ENCODE results near the gene PNO1.
"Not testable (repeated sequence)": the region's sequence is repeated elsewhere in the genome, so short reads cannot be mapped to it uniquely, and the experiment has no call there.

Gene PNO1

DNA sequence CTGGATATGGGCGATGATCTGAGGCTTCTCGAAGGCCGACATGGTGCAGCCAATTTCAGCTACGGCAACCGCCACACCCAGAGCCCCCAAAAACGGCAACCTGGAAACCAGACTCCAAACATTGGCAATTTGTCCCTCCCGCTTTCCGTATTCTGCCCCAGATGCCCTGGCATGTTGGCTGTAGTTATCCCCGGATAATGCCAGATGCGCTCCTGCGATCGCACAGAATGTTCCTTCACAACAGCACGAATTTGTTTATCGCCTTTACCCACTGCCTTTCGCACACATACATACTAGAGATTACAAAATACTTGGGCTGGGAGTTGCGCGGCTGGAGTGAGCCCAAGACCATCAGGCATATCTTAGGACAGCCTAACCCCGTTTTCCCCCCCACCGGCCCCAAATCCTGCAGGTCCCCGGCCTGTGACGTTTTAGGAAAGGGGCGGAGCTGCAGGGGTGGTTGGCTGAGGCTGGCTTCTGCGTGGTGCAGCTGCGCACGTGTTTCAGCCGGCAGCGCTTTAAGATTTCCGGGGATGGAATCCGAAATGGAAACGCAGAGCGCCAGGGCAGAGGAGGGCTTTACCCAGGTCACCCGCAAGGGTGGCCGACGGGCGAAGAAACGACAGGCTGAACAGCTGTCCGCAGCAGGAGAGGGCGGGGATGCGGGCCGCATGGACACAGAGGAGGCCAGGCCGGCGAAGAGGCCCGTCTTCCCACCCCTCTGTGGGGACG, at the start of gene PNO1:
TSS of gene PNO1 (plus strand) at position 487 of the 732 bp plus-strand sequence. CDS start at position 534, 47 bp downstream.
- peak; percentile 68 for DNase-seq

DNA sequence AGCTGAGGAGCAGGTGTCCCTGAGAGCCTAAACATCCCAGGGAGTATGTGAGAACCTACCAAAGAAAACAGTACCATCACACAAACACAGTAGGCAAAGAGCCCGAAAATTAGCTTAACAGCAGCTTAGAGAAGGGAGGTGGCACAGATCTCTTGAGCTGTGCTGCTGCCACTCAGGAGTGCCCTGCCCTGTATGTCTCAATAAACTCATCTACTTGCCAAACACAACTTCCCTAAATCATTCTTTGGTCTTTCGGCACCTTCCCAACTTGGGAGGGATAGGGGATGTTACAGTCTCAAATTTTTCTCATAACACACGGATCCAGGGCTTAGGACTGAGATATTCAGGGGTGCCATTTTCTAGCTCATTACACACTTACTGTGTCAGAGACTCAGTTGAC, 49.6 kb upstream of the PNO1 start:
- no peak for DNase-seq

DNA sequence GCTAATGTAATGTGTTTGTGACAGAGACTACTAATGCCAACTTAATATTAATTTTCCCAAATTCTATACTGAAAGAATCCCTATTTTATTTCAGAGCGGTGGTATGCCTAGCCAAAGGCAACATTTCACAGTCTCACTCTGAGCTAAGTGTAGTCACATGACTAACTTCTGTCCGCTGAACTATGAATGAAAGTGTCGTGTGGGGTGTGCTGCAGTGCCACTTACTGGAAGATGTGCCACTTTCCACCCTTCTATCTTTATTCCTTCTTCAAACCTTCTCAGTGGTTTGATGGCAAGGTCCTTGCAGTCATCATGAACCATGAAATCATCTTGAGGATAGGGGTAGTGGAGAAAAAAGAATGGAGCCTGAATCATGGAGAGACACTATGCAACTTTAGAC, 47.6 kb upstream of the PNO1 start:
- DNase-seq: no peak

DNA sequence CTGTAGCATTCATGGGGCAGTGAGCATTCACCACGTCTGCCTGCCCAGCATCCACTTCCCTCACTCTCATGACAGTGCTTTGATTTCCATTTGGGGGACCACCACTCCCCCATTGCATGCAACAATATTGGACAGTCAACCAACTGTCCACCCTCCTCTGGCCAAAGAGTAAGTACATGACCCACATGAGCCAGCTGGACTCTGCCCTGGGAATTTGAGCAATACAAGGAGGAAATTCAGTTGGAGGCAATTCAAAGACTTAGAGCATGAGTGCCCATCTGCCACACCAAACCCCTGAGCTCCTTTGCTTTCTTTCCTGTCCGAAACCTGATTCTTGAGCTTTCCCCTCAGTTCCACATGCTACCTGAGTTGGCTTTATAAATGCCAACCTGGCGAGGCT, 41.7 kb upstream of the PNO1 start:
- no peak for DNase-seq

DNA sequence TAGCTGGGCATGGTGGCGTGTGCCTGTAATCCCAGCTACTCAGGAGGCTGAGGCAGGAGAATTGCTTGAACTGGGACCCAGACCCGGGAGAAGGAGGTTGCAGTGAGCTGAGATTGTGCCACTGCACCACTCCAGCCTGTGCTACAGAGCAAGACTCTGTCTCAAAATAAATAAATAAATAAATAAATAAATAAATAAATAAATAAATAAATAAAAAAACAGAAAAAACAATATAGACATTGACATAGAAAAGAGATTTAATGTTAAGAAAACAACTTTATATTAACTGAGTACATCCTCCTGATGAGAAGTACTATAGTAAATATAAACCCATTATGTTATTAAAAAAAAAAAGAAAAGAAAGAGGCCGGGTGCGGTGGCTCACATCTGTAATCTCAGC, 39.8 kb upstream of the PNO1 start:
- not testable (repeated sequence) for DNase-seq

DNA sequence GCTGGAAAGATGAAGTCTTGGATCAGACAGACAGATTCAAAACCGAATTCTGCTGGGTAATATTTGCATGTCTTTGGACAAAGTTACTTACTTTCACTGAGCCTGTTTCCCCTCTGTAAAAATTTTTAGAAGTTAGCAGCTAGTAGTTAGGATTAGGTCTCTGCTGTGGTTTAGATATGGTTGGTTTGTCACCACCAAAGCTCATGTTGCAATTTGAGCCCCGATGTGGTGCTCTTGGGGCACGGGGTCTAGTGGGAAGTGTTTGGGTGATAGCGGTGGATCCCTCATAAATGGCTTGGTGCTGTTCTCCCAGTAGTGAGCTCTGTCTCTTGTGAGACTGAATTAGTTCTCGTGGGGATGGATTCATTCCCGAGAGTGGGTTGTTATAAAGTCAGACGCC, 38.9 kb upstream of the PNO1 start:
- DNase-seq: no peak

DNA sequence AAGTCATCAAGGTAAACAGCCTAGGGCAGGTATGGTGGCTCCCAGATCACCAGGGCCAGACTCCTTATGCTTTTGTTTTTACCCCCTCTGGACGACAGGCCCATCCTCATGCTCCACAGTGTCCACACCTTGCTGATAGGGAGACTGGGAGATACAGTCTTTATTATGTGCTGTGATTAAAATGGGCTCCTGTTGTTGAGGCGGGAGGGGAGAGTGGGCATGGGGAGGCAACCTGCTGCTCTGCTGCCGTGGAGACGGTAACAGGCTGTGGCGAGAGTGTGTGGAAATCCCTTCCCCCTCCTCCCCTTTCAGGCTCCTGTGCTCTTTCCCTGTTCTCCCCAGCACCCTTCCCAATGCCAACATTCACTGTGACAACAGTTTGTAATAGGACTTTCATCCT, 38.2 kb upstream of the PNO1 start:
- no peak for DNase-seq

DNA sequence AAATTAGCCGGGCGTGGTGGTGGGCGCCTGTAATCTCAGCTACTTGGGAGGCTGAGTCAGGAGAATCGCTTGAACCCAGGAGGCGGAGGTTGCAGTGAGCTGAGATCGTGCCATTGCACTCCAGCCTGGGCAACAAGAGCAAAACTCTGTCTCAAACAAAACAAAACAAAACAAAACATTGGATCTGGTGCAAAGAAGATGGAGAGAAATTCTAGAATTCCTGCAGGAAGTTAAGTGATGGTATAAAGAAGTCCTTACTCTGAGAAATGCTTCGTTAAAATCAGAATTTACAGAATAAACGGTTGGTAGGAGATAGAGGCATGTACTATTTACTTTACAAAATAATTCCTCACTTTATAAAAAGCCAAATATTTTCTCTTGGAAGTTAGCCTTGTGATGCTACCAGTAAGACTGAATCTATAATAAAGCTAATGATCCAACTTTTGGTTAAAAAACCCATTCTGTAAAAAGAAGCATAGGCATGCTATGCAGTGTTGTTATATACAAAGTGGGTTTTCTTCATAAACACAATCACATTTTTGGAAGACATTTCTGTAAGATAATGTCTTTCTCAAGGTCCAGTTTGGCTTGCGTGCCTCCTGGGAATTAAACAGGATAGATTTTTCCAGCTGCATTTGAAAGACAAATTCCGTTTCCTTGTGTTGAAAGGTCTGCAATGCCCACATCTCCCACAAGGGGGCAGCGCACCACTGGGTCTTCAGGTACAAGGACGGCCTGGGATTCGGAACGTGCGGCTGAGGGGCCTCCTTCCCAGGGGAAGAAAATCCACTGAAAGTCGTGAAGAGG, 35.6 kb upstream of the PNO1 start:
- DNase-seq: peak; percentile 48

DNA sequence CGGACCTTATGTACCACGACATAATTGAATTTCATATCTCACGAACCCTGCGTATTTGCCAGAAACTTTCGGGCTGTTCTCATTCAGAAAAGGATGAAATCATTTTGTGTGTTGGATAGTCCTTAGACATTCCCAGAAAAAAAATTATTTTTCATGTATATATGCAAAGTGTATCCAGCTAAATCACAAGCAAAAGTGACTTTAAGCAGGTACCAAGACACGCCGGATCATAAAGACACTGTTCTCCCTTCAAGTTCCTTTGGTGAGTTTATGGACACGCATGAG, 35.1 kb upstream of the PNO1 start:
- no peak for DNase-seq

DNA sequence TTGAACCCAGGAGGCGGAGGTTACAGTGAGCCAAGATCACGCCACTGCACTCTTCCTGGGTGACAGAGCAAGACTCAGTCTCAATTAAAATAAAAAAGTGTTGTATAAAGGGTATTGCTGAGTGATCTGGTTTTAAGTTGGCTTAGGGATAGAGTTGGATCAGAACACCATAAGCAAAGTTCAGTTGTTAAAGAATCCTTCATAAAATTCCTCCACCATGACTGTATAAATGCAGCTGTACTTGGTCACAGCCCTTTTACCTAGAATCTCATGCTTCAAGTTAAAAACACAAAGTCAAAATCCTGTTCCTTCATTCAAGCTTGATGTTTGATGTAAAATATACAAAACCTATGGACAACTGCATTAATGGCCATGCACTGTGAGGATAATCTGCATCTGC, 33.4 kb upstream of the PNO1 start:
- DNase-seq: no peak

DNA sequence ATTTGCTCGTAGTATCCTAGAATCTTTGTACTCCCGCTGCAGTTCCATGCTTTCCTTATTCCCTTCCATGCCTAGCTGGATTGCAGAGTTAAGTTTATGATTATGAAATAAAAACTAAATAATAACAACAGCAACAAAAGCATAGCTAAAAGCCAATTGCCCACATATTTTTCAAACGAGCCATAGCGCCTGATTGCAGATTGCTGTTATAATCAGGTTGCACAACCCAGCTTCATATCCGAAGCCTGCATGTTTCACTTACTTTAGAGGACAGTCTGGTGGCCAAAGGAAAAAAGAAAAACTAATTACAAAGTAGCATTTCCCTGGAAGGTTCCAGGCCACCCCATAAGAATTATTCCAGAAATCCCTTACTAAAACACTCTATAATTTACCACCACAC, 31.9 kb upstream of the PNO1 start:
- DNase-seq: no peak

DNA sequence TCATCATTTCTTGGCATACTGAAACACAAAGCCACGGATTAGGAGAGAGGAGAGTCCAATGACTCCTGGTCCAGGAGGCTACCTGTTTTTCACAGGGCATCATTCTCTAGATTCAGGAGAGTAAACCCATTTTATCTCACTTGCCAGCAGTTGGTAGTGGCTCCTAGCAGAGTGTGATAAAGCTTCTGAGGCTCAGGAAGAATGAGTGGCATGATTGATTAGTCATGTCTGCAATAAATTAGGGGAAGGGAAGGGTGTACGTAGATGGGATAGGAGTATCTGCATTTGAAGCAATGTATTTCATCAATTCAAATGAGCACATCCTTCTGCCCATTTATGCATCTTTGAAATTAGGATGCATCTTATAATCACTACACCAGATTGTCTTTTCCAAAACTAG, 31.1 kb upstream of the PNO1 start:
- DNase-seq: no peak

DNA sequence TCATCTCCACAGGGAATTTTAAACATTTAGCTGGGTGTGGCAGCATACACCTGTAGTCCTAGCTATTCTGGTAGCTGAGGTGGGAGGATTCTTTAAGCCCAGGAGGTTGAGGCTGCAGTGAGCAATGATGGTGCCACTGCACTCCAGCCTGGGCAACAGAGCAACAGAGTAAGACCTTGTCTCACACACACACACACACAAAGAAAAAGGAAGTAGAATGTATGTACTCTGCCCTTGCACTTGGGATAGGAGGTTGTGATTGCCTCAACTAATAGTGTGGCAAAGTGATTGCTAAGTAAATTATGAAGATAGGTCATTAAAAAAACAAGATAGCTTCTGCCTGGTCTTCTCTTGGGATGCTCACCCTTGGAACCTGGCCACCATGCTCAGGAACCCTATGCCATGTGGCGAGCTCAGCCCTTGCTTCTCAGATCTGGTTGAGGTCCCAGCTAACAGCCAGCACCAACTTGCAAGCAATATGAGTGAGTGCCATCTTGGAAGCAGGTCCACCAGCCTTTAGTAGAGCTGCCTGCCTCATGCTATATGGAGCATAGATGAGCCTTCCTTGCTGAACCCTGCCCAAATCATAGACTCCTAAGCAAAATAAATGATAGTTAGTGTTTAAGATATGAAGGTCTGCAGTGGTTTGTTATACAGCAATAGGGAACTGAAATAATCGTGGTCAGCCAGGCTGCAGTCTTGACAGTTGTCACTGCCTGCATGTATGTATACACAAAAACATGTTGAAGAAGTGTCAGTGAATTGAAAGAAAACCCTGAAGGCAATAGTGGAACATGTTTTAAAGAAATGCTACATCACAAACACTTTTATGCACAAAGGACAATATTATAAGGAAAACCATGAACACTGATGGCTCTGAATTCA, 30.1 kb upstream of the PNO1 start:
- DNase-seq: no peak

DNA sequence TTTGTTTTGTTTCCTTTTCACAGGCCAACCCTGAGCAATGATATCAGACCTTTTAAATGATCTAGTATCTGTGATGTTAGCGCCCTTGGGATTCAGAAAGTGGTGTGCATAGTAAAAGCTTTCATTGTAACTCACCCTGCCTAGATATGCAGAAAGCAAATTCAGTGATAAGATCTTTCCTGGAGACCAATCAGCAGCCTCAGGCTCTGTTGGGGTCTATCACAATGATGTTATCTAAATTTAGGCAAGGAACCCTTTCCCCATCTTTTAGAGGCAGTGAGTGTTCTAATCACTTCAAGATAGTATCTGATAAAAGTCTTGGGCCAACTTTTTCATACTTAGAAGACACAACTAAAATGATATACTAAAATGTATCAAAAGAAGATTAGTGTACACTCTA, 23.6 kb upstream of the PNO1 start:
- no peak for DNase-seq

DNA sequence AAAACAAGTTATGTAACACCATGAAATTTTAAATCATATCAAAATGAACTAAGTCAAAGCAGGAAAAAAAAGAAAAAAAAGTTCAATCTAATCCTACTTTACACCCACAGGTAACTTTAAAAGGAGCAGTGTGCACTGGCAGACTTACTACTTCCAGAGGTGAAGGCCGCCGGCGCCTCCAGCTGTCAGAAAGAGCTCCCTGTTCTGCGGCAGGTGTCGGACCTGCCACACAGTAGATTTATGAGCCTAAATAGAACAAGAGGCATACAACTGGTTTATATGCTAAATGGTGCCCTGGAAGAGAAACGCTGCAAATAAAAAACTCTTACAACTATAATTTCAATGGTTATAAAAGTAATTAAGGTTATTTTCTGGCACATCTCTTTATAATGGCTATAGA, 23.1 kb upstream of the PNO1 start:
- DNase-seq: no peak

DNA sequence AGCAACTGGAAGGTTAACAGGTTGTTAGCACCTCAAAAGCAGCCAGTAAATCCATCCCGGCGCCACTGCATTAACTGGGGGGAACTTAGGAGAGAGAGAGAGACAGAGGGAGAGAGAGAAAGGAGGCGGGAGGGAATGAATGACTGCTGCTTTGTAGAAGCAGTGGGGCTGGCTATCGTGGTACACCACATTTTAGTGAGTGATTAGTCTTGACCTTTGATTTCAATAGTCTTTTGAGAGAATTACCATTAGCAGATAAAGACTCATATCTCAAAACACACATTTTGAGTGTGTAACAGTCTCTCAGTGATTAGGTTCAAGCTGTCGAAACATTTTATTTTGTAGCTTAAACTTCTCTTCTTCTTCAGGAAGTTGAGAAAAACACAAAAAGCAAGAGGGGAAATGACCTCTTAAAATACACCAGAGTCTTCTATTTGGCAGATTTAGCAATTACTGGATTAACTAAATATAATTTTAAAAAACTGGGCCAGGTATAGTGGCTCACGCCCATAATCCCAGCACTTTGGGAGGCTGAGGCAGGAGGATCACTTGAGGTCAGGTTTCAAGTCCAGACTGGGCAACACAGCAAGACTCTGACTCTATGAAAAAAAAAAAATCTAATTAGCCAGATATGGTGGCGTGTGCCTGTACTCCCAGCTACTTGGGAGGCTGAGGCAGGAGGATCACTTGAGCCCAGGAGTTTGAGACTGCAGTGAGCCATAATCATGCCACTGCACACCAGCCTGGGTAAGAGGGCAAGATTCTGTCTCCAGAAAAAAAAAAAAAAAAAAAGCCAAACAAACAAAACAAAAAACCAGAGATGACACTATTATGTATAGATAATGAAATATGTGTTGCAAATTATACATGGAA, 22.0 kb upstream of the PNO1 start:
- DNase-seq: no peak

DNA sequence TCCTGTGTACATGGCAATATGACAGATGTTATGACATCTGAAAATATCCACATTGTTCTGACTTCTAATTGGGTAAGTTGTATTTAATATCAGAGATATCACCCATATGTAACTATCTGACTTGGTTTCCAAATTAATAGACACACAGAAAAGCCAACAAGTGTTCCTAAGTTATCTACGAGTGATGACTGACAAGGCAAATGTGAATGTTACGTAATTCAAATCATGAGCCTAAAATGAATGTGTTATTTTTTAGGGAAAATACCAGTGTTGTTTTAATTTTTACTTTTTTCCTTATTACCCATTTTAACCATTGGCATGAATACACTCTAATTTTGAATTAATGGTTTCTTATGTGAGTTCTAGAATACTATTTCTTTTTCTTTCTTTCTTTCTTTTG, 15.8 kb upstream of the PNO1 start:
- no peak for DNase-seq

DNA sequence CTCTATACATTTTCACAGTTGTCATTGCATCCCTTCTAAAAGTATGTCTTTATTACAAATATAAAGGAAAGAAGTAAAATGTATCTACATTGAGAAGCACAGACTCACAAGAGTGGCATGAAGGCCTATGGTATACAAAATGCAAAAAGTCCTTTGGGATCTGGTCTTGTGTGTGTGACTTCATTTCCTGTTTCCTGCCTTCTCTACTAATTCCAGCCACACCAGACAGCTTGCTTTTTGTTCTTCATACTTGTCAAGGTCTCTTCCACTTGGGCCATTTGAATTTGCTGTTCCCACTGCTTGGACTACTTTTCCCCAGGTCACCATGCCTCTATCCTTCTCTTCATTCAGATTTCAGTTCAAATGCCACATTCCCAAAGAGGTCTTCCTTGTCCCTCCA, 6.7 kb upstream of the PNO1 start:
- no peak for DNase-seq

DNA sequence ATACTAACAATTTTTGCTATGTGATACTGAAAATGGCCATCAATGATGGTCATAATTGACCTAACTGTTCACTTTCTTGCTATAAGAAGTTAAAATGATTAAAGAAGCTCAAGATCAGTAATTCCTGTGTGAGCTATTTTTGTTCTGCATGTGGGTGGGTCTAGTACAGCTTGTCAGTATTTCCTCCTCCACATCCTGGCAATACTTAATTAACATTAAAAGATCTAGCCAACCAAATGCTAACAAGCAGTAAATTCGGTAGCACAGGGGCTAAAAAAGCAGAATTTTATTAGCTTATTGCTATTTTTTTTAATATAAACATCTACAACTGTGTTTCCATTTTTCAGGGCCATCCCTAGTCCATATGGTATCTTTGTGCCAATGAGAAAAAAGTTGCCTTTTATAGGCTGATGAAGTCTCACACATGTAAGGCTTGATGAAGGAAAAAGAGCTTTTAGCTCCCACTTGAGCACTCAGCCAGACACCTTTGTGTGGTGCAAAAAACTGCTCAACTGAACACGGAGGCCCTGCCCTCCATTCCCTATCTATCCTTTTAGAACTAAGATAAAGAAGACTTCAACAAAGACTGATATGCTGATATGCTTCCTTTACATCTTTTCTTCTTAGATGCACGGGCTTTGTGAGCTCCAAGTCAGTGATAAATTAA, 4.9 kb upstream of the PNO1 start:
- DNase-seq: no peak

DNA sequence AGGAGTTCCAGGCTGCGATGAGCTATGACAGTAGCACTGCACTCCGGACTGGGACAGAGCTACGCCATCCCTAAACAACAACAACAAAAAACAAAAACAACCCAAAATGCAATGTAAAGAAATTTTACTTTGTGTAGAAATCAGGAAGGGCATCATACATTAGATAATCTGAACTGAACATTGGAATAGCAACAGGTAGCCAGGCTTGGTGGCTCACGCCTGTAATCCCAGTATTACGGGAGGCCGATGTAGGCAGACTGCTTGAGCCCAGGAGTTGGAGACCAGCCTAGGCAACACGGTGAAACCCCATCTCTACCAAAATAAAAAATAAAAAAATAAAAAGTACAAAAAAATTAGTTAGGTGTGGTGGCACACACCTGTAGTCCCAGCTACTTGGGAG, 2.1 kb upstream of the PNO1 start:
- DNase-seq: no peak

DNA sequence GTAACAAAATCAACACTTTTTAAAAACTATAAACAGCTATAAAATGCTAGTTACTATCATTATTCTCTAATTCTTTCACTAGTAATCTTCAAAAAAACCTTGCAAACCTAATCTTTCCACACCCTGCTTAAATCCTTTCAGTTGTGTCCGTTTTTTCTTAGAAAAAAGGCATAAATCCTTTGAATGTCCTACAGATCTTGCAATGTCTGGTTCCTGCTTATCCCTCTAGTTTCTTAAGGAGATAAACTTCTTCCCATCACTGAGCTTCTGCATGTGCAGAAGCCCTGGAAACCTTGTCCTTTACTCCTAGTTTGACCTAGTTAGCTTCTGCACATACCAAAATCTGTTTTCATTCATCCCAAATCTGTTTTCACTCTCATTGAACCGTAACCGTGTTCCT, 1.3 kb upstream of the PNO1 start:
- DNase-seq: no peak

DNA sequence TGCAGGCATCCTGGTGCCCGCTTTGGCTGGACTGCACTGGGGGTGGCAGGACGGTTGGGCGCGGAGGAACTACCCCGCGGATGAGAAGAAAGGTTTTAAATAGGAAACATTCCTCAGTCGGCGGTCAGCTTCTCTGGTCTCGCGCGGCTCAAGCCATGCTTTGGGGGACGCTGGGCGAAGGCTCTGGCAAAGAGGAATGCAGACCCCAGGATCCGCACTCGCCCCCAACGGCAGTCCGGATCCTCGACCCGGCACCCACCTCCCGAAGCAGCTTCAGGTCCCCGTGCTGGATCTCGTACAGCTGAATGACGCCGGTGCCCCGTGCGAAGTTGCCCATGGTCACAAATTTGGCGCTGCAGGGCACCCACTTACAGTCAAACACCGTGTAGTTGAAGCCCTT, 686 bp upstream of the PNO1 start:
- peak; percentile 30 for DNase-seq

DNA sequence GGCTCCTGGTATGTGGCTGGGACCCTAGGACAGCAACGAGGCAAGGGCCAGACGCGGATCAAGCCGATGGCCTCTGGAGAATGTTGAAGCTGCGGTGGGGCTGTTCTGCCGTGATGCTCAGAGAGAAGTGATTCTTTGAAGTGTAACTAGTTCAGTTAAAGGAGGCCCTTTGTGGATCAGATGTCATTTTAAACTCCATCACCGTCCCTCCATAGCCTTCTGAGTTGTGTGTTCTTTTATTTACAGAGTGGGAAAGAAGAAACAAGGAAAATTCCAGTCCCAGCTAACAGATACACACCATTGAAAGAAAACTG, 403 bp downstream of the PNO1 start:
- DNase-seq: no peak

Measured in 8988T (cell line).